ENCODE results near the gene UBASH3B.

Gene UBASH3B

GRCh38 chr11:122715548-122716440 is 60.3 kb downstream of the UBASH3B start:
- Histone ChIP-seq H3K9me3 (ENCODE audit: insufficient read depth, low read depth, low read length) (no peaks in the 10 kb centered on the region), H3K9ac (ENCODE audit: low read depth, low read length) (no peak overlapping the region), H3K27me3 (ENCODE audit: insufficient read depth, low read length) (no peaks in the 10 kb centered on the region), H3K36me3 (ENCODE audit: insufficient read depth, low read depth, low read length) (no peaks in the 10 kb centered on the region), H3K27ac (ENCODE audit: low read length) (no peak overlapping the region), H3K4me3 (ENCODE audit: low read length) (no peak overlapping the region), H3K4me1 (ENCODE audit: insufficient read depth, low read length) (no peaks in the 10 kb centered on the region)

- no peaks in the 10 kb centered on the region; the same call in 1 of the 2 replicates for H3K4me1 ChIP-seq (ENCODE audit: insufficient read depth, low read length)
- no peaks in the 10 kb centered on the region for H3K9me3 ChIP-seq (ENCODE audit: insufficient read depth, low read depth, low read length)
- H3K9ac ChIP-seq (ENCODE audit: low read depth, low read length), result no peak overlapping the region
- no peaks in the 10 kb centered on the region for H3K36me3 ChIP-seq (ENCODE audit: insufficient read depth, low read depth, low read length)
- H3K27ac ChIP-seq (ENCODE audit: low read length), result no peak overlapping the region
- H3K4me3 ChIP-seq (ENCODE audit: low read length), result no peak overlapping the region
- H3K27me3 ChIP-seq (ENCODE audit: insufficient read depth, low read length), result no peaks in the 10 kb centered on the region
Measured at GRCh38 chr11:122717264-122717867, 61.8 kb downstream of the UBASH3B start.

GRCh38 chr11:122720107-122720881 is 64.8 kb downstream of the UBASH3B start:
- no peaks in the 10 kb centered on the region for H3K36me3 ChIP-seq (ENCODE audit: insufficient read depth, low read depth, low read length)
- peaks cover 7% of the 10 kb centered on the region; the same call in 1 of the 2 replicates for H3K4me1 ChIP-seq (ENCODE audit: insufficient read depth, low read length)
- H3K9ac ChIP-seq (ENCODE audit: low read depth, low read length), result no peak overlapping the region
- H3K27ac ChIP-seq (ENCODE audit: low read length), result no peak overlapping the region
- no peak overlapping the region for H3K4me3 ChIP-seq (ENCODE audit: low read length)
- no peaks in the 10 kb centered on the region for H3K9me3 ChIP-seq (ENCODE audit: insufficient read depth, low read depth, low read length)
- H3K27me3 ChIP-seq (ENCODE audit: insufficient read depth, low read length), result no peaks in the 10 kb centered on the region

- Histone ChIP-seq H3K9me3 (ENCODE audit: insufficient read depth, low read depth, low read length) (no peaks in the 10 kb centered on the region), H3K27me3 (ENCODE audit: insufficient read depth, low read length) (no peaks in the 10 kb centered on the region), H3K27ac (ENCODE audit: low read length) (no peak overlapping the region), H3K4me3 (ENCODE audit: low read length) (no peak overlapping the region), H3K36me3 (ENCODE audit: insufficient read depth, low read depth, low read length) (no peaks in the 10 kb centered on the region), H3K4me1 (ENCODE audit: insufficient read depth, low read length) (peaks cover 7% of the 10 kb centered on the region; the same call in 1 of the 2 replicates), H3K9ac (ENCODE audit: low read depth, low read length) (no peak overlapping the region)
Measured at GRCh38 chr11:122721201-122721963, 65.9 kb downstream of the UBASH3B start.

GRCh38 chr11:122721964-122722266 is 66.4 kb downstream of the UBASH3B start:
- H3K9ac ChIP-seq (ENCODE audit: low read depth, low read length), result no peak overlapping the region
- H3K27ac ChIP-seq (ENCODE audit: low read length), result no peak overlapping the region
- H3K36me3 ChIP-seq (ENCODE audit: insufficient read depth, low read depth, low read length), result no peaks in the 10 kb centered on the region
- peaks cover 7% of the 10 kb centered on the region; the same call in 1 of the 2 replicates for H3K4me1 ChIP-seq (ENCODE audit: insufficient read depth, low read length)
- no peak overlapping the region for H3K4me3 ChIP-seq (ENCODE audit: low read length)
- H3K27me3 ChIP-seq (ENCODE audit: insufficient read depth, low read length), result no peaks in the 10 kb centered on the region
- H3K9me3 ChIP-seq (ENCODE audit: insufficient read depth, low read depth, low read length), result no peaks in the 10 kb centered on the region

- H3K36me3 ChIP-seq (ENCODE audit: insufficient read depth, low read depth, low read length), result no peaks in the 10 kb centered on the region
- no peaks in the 10 kb centered on the region for H3K27me3 ChIP-seq (ENCODE audit: insufficient read depth, low read length)
- peaks cover 7% of the 10 kb centered on the region; the same call in 1 of the 2 replicates for H3K4me1 ChIP-seq (ENCODE audit: insufficient read depth, low read length)
- H3K27ac ChIP-seq (ENCODE audit: low read length), result no peak overlapping the region
- no peak overlapping the region for H3K9ac ChIP-seq (ENCODE audit: low read depth, low read length)
- H3K4me3 ChIP-seq (ENCODE audit: low read length), result no peak overlapping the region
- no peaks in the 10 kb centered on the region for H3K9me3 ChIP-seq (ENCODE audit: insufficient read depth, low read depth, low read length)
Measured at GRCh38 chr11:122723106-122723505, 67.6 kb downstream of the UBASH3B start.

- Histone ChIP-seq H3K36me3 (ENCODE audit: insufficient read depth, low read depth, low read length) (no peaks in the 10 kb centered on the region), H3K9me3 (ENCODE audit: insufficient read depth, low read depth, low read length) (no peaks in the 10 kb centered on the region), H3K27ac (ENCODE audit: low read length) (no peak overlapping the region), H3K27me3 (ENCODE audit: insufficient read depth, low read length) (no peaks in the 10 kb centered on the region), H3K4me1 (ENCODE audit: insufficient read depth, low read length) (peaks cover 7% of the 10 kb centered on the region; the same call in 1 of the 2 replicates), H3K4me3 (ENCODE audit: low read length) (no peak overlapping the region), H3K9ac (ENCODE audit: low read depth, low read length) (no peak overlapping the region)
Measured at GRCh38 chr11:122723576-122723975, 68.1 kb downstream of the UBASH3B start.

GRCh38 chr11:122724520-122724919 is 69.0 kb downstream of the UBASH3B start:
- no peaks in the 10 kb centered on the region for H3K36me3 ChIP-seq (ENCODE audit: insufficient read depth, low read depth, low read length)
- H3K27ac ChIP-seq (ENCODE audit: low read length), result no peak overlapping the region
- H3K27me3 ChIP-seq (ENCODE audit: insufficient read depth, low read length), result no peaks in the 10 kb centered on the region
- H3K9ac ChIP-seq (ENCODE audit: low read depth, low read length), result no peak overlapping the region
- no peak overlapping the region for H3K4me3 ChIP-seq (ENCODE audit: low read length)
- H3K4me1 ChIP-seq (ENCODE audit: insufficient read depth, low read length), result peaks cover 7% of the 10 kb centered on the region; the same call in 1 of the 2 replicates
- no peaks in the 10 kb centered on the region for H3K9me3 ChIP-seq (ENCODE audit: insufficient read depth, low read depth, low read length)

GRCh38 chr11:122726028-122726427 is 70.5 kb downstream of the UBASH3B start:
- H3K9ac ChIP-seq (ENCODE audit: low read depth, low read length), result no peak overlapping the region
- no peaks in the 10 kb centered on the region for H3K27me3 ChIP-seq (ENCODE audit: insufficient read depth, low read length)
- no peaks in the 10 kb centered on the region for H3K9me3 ChIP-seq (ENCODE audit: insufficient read depth, low read depth, low read length)
- no peaks in the 10 kb centered on the region for H3K36me3 ChIP-seq (ENCODE audit: insufficient read depth, low read depth, low read length)
- H3K4me3 ChIP-seq (ENCODE audit: low read length), result no peak overlapping the region
- H3K4me1 ChIP-seq (ENCODE audit: insufficient read depth, low read length), result peaks cover 7% of the 10 kb centered on the region; the same call in 1 of the 2 replicates
- H3K27ac ChIP-seq (ENCODE audit: low read length), result no peak overlapping the region

- H3K4me1 ChIP-seq (ENCODE audit: insufficient read depth, low read length), result peaks cover 7% of the 10 kb centered on the region; the same call in 1 of the 2 replicates
- H3K27me3 ChIP-seq (ENCODE audit: insufficient read depth, low read length), result no peaks in the 10 kb centered on the region
- no peak overlapping the region for H3K4me3 ChIP-seq (ENCODE audit: low read length)
- H3K9me3 ChIP-seq (ENCODE audit: insufficient read depth, low read depth, low read length), result no peaks in the 10 kb centered on the region
- no peak overlapping the region for H3K27ac ChIP-seq (ENCODE audit: low read length)
- no peak overlapping the region for H3K9ac ChIP-seq (ENCODE audit: low read depth, low read length)
- no peaks in the 10 kb centered on the region for H3K36me3 ChIP-seq (ENCODE audit: insufficient read depth, low read depth, low read length)
Measured at GRCh38 chr11:122727101-122727929, 71.8 kb downstream of the UBASH3B start.
